SK-N-SH (cell line): ENCODE measurements around the gene ZNF576.

ENCODE experiments used
- CHD2 ChIP-seq: fragments of 150-350 bp; IDR thresholded peaks from 2 replicates; pipeline ENCODE4 v1.6.1; 2018; ENCODE audit warnings: low read length; ENCODE audit not compliant: partially characterized antibody
- EP300 ChIP-seq, 2 experiments: IDR thresholded peaks; 2 replicates each; pipeline versions ENCODE4 v1.4.0 to v1.6.1; 2012; ENCODE audit warnings: borderline replicate concordance in 1 of 2, low read depth in 1 of 2, low read length in 1 of 2
- GABPA ChIP-seq: IDR thresholded peaks from 2 replicates; pipeline ENCODE4 v1.4.0; 2012; ENCODE audit warnings: low read depth, mild to moderate bottlenecking
- GATA2 ChIP-seq: sonication (generic); formaldehyde crosslinking; IDR thresholded peaks from 2 replicates; pipeline ENCODE4 v1.5.0; 2020; ENCODE audit warnings: mild to moderate bottlenecking, missing genetic modification reagents
- JUND ChIP-seq: IDR thresholded peaks from 2 replicates; pipeline ENCODE4 v1.4.0; 2012
- MXI1 ChIP-seq: IDR thresholded peaks from 2 replicates; pipeline ENCODE4 v1.6.1; 2012; ENCODE audit warnings: mild to moderate bottlenecking, low read depth, low read length, improper control_type of control experiment
- NFIC ChIP-seq: IDR thresholded peaks from 2 replicates; pipeline ENCODE4 v1.4.0; 2012; ENCODE audit warnings: borderline replicate concordance
- POLR2AphosphoS5 ChIP-seq: IDR thresholded peaks from 2 replicates; pipeline ENCODE4 v1.6.1; 2012; ENCODE audit warnings: low read depth, low read length
- RXRA ChIP-seq: IDR thresholded peaks from 2 replicates; pipeline ENCODE4 v1.4.0; 2012; ENCODE audit warnings: low read depth, mild to moderate bottlenecking, borderline replicate concordance
- TEAD4 ChIP-seq: IDR thresholded peaks from 2 replicates; pipeline ENCODE4 v1.4.0; 2012; ENCODE audit warnings: mild to moderate bottlenecking, borderline replicate concordance; ENCODE audit not compliant: insufficient read depth
- TF ChIP-seq, protein P1 (sequence below): fragments of 200-600 bp; sonication (generic); IDR thresholded peaks from 2 replicates; pipeline ENCODE4 v1.6.1; 2017; ENCODE audit warnings: antibody characterized with exemption, mild to moderate bottlenecking, moderate library complexity

DNA sequence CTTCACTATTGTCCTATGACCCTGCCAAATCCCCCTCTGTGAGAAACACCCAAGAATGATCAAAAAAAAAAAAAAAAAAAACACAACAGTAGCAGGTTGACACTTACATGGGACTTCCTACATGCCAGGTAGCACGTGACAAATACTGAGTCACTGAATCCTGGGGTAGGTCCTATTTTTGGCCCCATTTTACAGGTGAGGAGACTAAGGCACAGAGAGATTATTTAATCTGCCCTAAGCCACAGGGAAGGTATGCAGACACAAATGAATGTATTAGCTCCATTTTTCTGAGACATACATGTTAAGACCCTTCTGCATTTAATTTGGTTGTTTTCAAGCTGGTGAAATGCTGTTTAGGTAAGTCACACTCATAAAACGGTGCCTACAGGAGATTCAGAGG, 47.7 kb upstream of the ZNF576 start:
- TF ChIP-seq, protein P1, sequence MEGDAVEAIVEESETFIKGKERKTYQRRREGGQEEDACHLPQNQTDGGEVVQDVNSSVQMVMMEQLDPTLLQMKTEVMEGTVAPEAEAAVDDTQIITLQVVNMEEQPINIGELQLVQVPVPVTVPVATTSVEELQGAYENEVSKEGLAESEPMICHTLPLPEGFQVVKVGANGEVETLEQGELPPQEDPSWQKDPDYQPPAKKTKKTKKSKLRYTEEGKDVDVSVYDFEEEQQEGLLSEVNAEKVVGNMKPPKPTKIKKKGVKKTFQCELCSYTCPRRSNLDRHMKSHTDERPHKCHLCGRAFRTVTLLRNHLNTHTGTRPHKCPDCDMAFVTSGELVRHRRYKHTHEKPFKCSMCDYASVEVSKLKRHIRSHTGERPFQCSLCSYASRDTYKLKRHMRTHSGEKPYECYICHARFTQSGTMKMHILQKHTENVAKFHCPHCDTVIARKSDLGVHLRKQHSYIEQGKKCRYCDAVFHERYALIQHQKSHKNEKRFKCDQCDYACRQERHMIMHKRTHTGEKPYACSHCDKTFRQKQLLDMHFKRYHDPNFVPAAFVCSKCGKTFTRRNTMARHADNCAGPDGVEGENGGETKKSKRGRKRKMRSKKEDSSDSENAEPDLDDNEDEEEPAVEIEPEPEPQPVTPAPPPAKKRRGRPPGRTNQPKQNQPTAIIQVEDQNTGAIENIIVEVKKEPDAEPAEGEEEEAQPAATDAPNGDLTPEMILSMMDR: no peak
- no peak for TF ChIP-seq CHD2
- TF ChIP-seq EP300 (IDR thresholded peaks at IDR 0.05; ENCODE audit: borderline replicate concordance in 1 of 2, low read depth in 1 of 2, low read length in 1 of 2): no peak
- no peak for TF ChIP-seq GABPA
- no peak for TF ChIP-seq MXI1
- no peak for TF ChIP-seq TEAD4
- TF ChIP-seq POLR2AphosphoS5: no peak
- no peak for TF ChIP-seq GATA2 (CRISPR knock-in tag)
- TF ChIP-seq RXRA: no peak
- no peak for TF ChIP-seq JUND
- no peak for TF ChIP-seq NFIC
